Mucosa of rectum (tissue), 2 donors: Measurements from ENCODE around the gene SLC1A4.
"Not testable (repeated sequence)": the region's sequence is repeated elsewhere in the genome, so short reads cannot be mapped to it uniquely, and the experiment has no call there.

ENCODE experiments used
- H3K27ac ChIP-seq, 2 donors: one replicate each; pipeline ENCODE4 v1.7.0; 2013; ENCODE audit warnings: inconsistent platforms in 2 of 2, low read depth in 2 of 2, low read length in 2 of 2
- H3K27me3 ChIP-seq, 2 donors: one replicate each; pipeline ENCODE4 v1.7.0; 2013; ENCODE audit warnings: low read length in 2 of 2; ENCODE audit not compliant: control insufficient read depth in 2 of 2, insufficient read depth in 2 of 2
- H3K36me3 ChIP-seq, 2 donors: one replicate each; pipeline ENCODE4 v1.7.0; 2013; ENCODE audit warnings: low read length in 2 of 2; ENCODE audit not compliant: control insufficient read depth in 2 of 2, insufficient read depth in 2 of 2
- H3K4me1 ChIP-seq, 2 donors: one replicate each; pipeline ENCODE4 v1.7.0; 2013; ENCODE audit warnings: low read length in 2 of 2, mild to moderate bottlenecking in 1 of 2; ENCODE audit not compliant: control insufficient read depth in 2 of 2, insufficient read depth in 2 of 2
- H3K4me3 ChIP-seq, 2 donors: one replicate each; pipeline ENCODE4 v1.7.0; 2013; ENCODE audit warnings: low read length in 2 of 2
- H3K9ac ChIP-seq, 2 donors: one replicate each; pipeline ENCODE4 v1.7.0; 2013; ENCODE audit warnings: low read length in 2 of 2, low read depth in 1 of 2, mild to moderate bottlenecking in 1 of 2
- H3K9me3 ChIP-seq, 2 donors: one replicate each; pipeline ENCODE4 v1.7.0; 2013; ENCODE audit warnings: low read length in 2 of 2; ENCODE audit not compliant: control insufficient read depth in 2 of 2
- donor health status: healthy.
- donor health status: Normal muscosa, but diverticular disease.

SLC1A4 gene

DNA sequence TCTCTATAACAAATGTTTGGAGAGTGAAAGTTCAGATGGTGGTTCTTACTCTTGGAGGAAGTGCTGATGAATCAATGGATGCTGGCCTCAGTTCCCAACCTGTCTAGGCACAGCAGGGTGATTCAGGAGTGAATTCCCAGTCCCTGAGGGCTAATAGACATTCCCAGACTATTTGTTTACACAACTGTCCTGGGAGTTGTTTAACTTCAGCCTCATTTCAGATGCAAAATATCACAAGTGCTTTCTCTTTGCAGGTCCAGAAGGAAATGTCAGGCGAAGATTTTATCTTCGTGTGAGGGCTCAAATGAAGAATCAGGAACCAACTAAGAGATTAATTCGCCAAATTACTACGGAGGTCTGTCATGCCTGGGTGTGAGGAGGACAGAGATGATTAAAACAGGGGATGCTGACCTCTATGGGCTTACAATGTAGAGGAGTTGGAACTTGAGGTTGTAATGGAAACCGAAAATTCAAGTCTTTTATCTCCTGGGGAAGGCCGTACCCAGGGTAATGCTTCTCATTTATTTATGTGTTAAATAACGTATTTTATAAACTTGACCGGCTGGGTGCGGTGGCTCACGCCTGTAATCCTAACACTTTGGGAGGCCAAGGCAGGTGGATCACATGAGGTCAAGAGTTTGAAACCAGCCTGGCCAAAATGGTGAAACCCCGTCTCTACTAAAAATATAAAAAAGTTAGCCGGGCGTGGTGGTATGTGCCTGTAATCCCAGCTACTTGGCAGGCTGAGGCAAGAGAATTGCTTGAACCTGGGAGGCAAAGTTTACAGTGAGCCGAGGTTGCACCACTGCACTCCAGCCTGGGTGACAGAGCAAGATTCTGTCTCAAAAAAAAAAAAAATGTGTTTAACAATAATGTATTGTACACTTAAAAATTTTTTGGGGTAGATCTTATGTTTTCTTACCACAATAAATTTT, 38.7 kb upstream of the SLC1A4 start:
- no peak overlapping the region for H3K4me3 ChIP-seq
- peaks cover 0 to 3% of the 10 kb centered on the region in 2 donors for H3K9me3 ChIP-seq
- H3K27ac ChIP-seq: no peak overlapping the region
- no peaks in the 10 kb centered on the region for H3K27me3 ChIP-seq
- H3K36me3 ChIP-seq: no peaks in the 10 kb centered on the region
- no peak overlapping the region for H3K9ac ChIP-seq
- peaks cover 5 to 11% of the 10 kb centered on the region in 2 donors for H3K4me1 ChIP-seq

DNA sequence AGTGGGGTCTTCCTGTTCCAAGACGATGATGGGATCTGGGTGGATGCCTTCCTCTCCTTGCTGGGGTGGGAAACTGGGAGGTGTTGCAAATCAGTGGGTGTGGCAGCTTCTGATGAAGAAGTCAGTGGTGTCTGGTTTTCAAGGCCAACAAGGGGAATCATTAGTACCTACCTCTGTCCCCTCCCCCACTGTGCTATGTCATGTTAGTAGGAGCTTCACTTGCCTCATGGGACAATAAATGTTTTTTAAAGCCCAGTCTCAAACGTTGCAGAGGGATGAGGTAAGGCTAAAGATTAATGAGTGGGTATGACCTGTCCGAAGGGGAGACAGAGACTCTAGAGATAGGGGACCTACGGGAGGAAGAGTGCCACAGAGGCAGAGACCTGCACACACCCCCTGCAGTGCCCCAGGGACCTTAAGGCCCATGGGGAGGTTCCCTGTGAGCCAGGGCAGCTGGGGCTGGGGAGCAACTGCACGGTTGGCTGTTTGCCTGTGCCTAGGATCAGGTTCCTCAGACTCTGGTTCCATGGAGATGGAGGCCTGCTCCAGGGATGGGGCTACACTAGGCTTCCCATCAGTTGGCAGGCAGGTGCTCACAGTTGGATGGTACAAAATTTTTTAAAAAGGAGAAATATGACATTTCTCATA, 37.8 kb upstream of the SLC1A4 start:
- H3K4me3 ChIP-seq: no peak overlapping the region
- no peak overlapping the region for H3K9ac ChIP-seq
- no peak overlapping the region for H3K27ac ChIP-seq

GRCh38 chr2:64952096-64952495, 37.1 kb upstream of the SLC1A4 start:
- H3K9ac ChIP-seq: no peak overlapping the region
- no peaks in the 10 kb centered on the region for H3K27me3 ChIP-seq
- H3K4me3 ChIP-seq: no peak overlapping the region
- peaks cover 0 to 3% of the 10 kb centered on the region in 2 donors for H3K9me3 ChIP-seq
- no peaks in the 10 kb centered on the region for H3K36me3 ChIP-seq
- no peak overlapping the region for H3K27ac ChIP-seq
- no peaks in the 10 kb centered on the region for H3K4me1 ChIP-seq

More for the DNA sequence above, 37.8 kb upstream of the SLC1A4 start:
- no peaks in the 10 kb centered on the region for H3K36me3 ChIP-seq
- no peaks in the 10 kb centered on the region for H3K27me3 ChIP-seq
- peaks cover 0 to 3% of the 10 kb centered on the region in 2 donors for H3K9me3 ChIP-seq
- peaks cover 2 to 6% of the 10 kb centered on the region in 2 donors for H3K4me1 ChIP-seq

GRCh38 chr2:64952511-64953482, 36.4 kb upstream of the SLC1A4 start:
- Histone ChIP-seq H3K27ac (no peak overlapping the region), H3K9ac (no peak overlapping the region), H3K36me3 (no peaks in the 10 kb centered on the region), H3K4me1 (no peaks in the 10 kb centered on the region), H3K9me3 (peaks cover 0 to 3% of the 10 kb centered on the region in 2 donors), H3K27me3 (no peaks in the 10 kb centered on the region), H3K4me3 (no peak overlapping the region)

- Histone ChIP-seq H3K27ac (no peak overlapping the region), H3K9me3 (peaks cover 0 to 3% of the 10 kb centered on the region in 2 donors), H3K9ac (no peak overlapping the region), H3K27me3 (no peaks in the 10 kb centered on the region), H3K36me3 (no peaks in the 10 kb centered on the region), H3K4me3 (no peak overlapping the region), H3K4me1 (no peaks in the 10 kb centered on the region)
Measured at GRCh38 chr2:64955467-64955866, 33.7 kb upstream of the SLC1A4 start.

DNA sequence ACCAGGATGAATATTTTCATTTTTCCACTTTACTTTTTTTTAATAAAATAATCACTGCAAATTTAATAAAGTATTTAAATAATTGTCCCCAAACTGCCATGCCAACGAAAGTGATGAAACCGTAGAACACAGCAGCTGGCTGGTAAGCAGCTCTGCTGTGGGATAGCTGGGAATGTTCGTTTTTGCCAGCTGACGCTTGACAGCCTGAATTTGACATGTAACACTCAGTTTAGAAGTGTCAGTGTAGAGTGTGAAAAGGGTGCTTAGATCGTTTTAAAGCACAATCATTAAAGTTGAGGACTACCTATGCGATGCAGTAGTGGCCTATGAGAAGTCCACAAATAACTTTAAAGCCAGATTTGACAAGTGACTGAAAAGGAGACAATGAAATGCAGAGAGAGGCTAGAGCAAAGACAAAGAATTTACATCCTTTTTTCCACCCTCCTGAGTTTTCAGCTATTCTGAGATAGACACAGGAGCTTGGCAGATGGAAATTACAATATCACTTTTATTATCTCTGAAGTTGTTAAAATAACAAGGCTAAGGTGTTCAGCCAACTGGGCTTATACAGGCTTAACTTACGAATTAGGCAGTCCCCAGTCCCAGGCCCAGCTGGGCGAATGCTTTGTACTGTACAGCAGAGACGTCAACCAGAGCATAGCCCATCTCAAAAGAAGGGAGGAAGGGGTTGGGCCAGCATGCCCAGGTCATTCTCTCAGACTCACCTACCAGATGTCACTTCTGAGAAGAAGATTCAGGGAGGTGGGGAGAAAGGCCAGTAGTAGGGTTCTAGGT, 31.9 kb upstream of the SLC1A4 start:
- Histone ChIP-seq H3K27me3 (no peaks in the 10 kb centered on the region), H3K4me3 (no peak overlapping the region), H3K9ac (no peak overlapping the region), H3K36me3 (no peaks in the 10 kb centered on the region), H3K4me1 (no peaks in the 10 kb centered on the region), H3K9me3 (peaks cover 0 to 3% of the 10 kb centered on the region in 2 donors), H3K27ac (no peak overlapping the region)

- Histone ChIP-seq H3K27me3 (no peaks in the 10 kb centered on the region), H3K4me1 (peaks cover 0 to 7% of the 10 kb centered on the region in 2 donors), H3K27ac (no peak overlapping the region)
Measured at GRCh38 chr2:64958556-64958955, 30.6 kb upstream of the SLC1A4 start.

DNA sequence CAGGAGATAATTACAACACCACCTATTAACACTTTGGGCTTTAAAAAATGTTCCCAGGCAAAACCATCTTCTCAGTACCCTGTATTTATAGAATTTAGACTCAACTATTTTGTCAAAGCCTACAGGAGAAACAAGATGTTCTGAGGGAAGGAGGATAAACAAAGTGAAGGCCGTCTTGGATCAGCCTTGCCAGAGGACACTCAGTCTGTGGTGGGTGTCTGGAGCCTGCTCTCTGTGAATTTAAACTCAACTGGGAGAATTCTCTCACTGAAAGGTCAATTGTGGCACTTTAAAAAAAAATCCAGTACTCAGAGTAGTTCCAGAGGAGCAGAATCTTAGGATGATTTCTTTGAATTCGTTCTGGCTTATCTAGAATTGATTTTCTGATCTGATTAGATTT, 28.4 kb upstream of the SLC1A4 start:
- no peak overlapping the region for H3K27ac ChIP-seq
- H3K4me3 ChIP-seq: no peak overlapping the region
- peaks cover 4 to 15% of the 10 kb centered on the region in 2 donors for H3K4me1 ChIP-seq
- no peaks in the 10 kb centered on the region for H3K27me3 ChIP-seq
- no peak overlapping the region for H3K9ac ChIP-seq
- no peaks in the 10 kb centered on the region for H3K9me3 ChIP-seq
- no peaks in the 10 kb centered on the region for H3K36me3 ChIP-seq

More at GRCh38 chr2:64958556-64958955, 30.6 kb upstream of the SLC1A4 start:
- Histone ChIP-seq H3K9ac (no peak overlapping the region), H3K36me3 (no peaks in the 10 kb centered on the region), H3K4me3 (no peak overlapping the region), H3K9me3 (no peaks in the 10 kb centered on the region)

- H3K36me3 ChIP-seq, H3K9ac ChIP-seq, H3K27me3 ChIP-seq, H3K27ac ChIP-seq, H3K9me3 ChIP-seq, H3K4me3 ChIP-seq: not testable (repeated sequence)
- peaks cover 11 to 26% of the 10 kb centered on the region in 2 donors for H3K4me1 ChIP-seq
Measured at GRCh38 chr2:64963138-64963537, 26.1 kb upstream of the SLC1A4 start.
